Mesodermal cell (in vitro differentiated cells): ENCODE data around the gene CPEB4.
A peak's percentile ranks its signal among the peaks of the same experiment; 100 is the strongest.

ENCODE experiments used
- H3K27ac ChIP-seq: 2 replicates; pipeline ENCODE4 v1.7.0; 2013; ENCODE audit warnings: mild to moderate bottlenecking, low read depth, low read length, moderate library complexity; ENCODE audit not compliant: severe bottlenecking
- H3K36me3 ChIP-seq: 2 replicates; pipeline ENCODE4 v1.7.1; 2013; ENCODE audit warnings: mild to moderate bottlenecking, low read length, moderate library complexity; ENCODE audit not compliant: control insufficient read depth, insufficient read depth
- H3K4me1 ChIP-seq: one replicate; pipeline ENCODE4 v1.7.1; 2013; ENCODE audit warnings: mild to moderate bottlenecking, low read length; ENCODE audit not compliant: insufficient read depth, control insufficient read depth, poor library complexity, severe bottlenecking
- H3K4me3 ChIP-seq: 2 replicates; pipeline ENCODE4 v1.7.0; 2013; ENCODE audit warnings: low read length, control low read depth, mild to moderate bottlenecking; ENCODE audit not compliant: insufficient read depth, poor library complexity, severe bottlenecking; ENCODE audit errors: extremely low read depth
- H3K9me3 ChIP-seq: 2 replicates; pipeline ENCODE4 v1.7.1; 2013; ENCODE audit warnings: mild to moderate bottlenecking, low read length, moderate library complexity; ENCODE audit not compliant: control insufficient read depth
- WGBS, 2 experiments: methylation state at CpG; one replicate each; pipeline ENCODE4 v1.1.5; 2013; ENCODE audit warnings: missing lambda C conversion rate in 2 of 2; ENCODE audit not compliant: insufficient coverage in 2 of 2; 5-methylcytosine and 5-hydroxymethylcytosine counted together

The CPEB4 gene

GRCh38 chr5:173862047-173862477 is 26.1 kb upstream of the CPEB4 start:
- no peak overlapping the region for H3K27ac ChIP-seq
- no peak overlapping the region for H3K4me3 ChIP-seq
- H3K36me3 ChIP-seq, result no peaks in the 10 kb centered on the region
- WGBS, 2 experiments, result 93 to 100% methylated on average over 4 of the region's 4 CpGs
- peaks cover 1% of the 10 kb centered on the region for H3K9me3 ChIP-seq
- H3K4me1 ChIP-seq, result peaks cover 22% of the 10 kb centered on the region

GRCh38 chr5:173863359-173863758 is 24.8 kb upstream of the CPEB4 start:
- H3K4me3 ChIP-seq, result no peak overlapping the region
- WGBS, 2 experiments, result 94 to 100% methylated on average over 2 of the region's 3 CpGs
- no peak overlapping the region for H3K27ac ChIP-seq
- H3K4me1 ChIP-seq, result peaks cover 26% of the 10 kb centered on the region
- no peaks in the 10 kb centered on the region for H3K36me3 ChIP-seq
- H3K9me3 ChIP-seq, result peaks cover 9% of the 10 kb centered on the region

DNA sequence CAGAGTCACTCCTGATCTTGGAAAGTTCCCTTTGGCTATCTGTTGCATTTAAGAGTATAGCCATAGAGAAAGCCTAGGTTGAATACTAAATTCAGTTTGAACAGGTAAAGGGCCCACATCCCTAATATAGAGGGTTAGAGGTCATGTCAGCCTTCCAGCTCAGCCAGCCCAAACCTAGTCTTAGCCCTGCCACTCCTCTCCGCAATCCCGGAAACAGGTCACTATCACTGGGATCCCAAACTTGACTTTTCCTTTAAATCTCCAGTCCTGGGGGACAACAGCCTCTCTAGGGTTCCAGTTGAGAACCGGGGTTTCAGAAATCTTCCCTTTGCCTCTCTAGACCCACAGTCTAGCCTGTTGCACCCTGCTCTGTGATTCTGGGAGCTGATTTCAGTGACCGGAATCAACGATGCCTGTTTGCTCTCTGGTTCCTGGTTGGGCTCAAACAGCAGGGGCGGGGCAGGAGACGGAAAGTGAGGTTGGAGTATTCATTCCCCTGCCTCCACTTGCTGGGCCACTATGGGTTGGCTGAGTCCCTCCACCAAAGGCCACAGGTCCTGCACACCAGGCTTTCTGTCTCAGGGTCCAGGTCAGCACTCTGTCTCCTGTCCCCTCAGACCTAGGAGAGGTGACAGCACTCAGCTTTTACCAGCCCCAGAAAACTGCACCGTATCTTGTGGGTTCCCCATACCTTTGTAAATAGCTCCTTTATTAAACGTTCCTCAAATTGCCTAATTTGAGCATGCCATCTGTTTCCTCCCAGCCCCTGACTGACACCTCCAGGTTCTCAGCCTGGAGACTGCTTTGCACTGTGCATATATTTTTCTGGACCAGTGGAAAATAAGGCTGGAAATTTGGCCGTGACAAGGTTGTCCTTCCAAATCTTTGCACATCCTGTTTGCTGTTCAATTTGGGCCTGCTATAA is 23.8 kb upstream of the CPEB4 start:
- H3K36me3 ChIP-seq, result no peaks in the 10 kb centered on the region
- no peak overlapping the region for H3K4me3 ChIP-seq
- no peak overlapping the region for H3K27ac ChIP-seq
- H3K9me3 ChIP-seq, result peaks cover 9% of the 10 kb centered on the region
- H3K4me1 ChIP-seq, result peaks cover 29% of the 10 kb centered on the region
- WGBS, 2 experiments, result 79 to 82% methylated on average over 8 to 10 of the region's 10 CpGs

DNA sequence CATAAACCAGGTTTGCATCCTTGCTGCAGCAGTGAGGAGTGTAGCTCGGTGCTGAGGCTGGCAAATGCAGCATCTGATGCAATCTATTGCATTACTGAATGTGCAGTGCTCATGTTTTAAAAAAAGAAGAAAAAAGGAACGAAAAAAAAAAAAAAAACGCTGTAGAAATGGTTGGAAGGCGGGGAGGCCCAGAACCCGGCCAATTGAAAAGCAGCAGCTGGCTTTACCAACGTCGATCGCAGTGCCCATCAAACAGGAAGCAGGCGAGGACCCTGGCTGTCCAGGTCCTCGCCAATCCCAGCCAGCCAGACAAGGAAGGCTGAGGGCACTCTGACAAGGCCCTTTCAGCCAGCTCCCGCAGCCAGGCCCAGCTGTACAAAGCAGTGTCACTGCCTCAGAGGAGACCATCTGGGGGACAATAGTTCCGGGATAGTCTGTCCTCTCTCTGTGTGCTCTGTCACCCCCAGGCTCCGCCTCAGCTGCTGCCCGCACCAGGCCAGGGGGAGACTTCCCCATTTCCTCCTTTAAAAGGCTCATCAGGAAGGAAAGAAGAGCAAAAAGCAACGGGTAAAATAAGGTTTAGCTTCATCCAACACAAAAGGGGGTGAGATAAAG is 21.8 kb upstream of the CPEB4 start:
- Histone ChIP-seq H3K9me3 (peaks cover 9% of the 10 kb centered on the region), H3K27ac (no peak overlapping the region), H3K36me3 (no peaks in the 10 kb centered on the region), H3K4me3 (no peak overlapping the region), H3K4me1 (peaks cover 22% of the 10 kb centered on the region)
- WGBS, 2 experiments, result 92 to 93% methylated on average over 13 to 15 of the region's 15 CpGs

DNA sequence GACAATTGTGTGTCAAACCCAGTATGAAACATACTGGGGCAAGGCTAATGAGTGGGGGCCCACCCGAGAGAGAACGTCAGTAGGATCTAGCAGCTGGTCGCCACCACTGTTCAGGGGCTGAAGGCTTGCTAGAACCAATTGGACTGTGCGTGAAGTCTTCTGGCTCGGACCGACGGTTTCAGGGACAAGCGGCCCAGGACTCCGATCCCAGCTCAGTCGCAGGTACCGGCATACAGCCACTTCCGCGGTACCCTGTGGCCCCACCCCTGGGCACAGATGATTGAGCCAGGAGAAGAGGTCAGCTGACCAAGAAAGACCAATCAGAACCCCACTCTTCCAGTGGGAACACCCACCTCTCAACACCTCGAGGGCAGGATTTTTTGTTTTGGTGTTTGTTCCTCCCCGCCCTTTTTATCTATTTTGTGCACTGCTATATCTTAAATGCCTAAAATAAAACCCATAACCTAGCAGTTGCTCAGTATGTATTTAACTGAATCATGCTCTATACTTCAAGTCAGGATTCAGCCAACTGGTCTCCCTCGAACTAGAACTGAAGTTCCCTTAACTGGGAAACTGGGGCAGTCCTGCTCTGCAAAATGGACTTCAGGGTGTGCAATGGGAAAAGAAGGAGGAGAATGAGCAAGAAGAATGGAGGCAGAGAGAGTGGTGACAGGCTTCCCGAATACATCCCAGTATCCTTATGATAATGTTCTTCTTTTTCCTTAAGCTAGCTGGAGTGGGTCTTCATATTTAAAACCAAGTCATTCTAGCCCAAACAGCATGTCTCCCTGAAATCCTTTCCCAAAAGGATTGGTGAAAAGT is 21.1 kb upstream of the CPEB4 start:
- no peaks in the 10 kb centered on the region for H3K36me3 ChIP-seq
- H3K9me3 ChIP-seq, result peaks cover 9% of the 10 kb centered on the region
- no peak overlapping the region for H3K27ac ChIP-seq
- H3K4me3 ChIP-seq, result no peak overlapping the region
- H3K4me1 ChIP-seq, result peaks cover 22% of the 10 kb centered on the region
- 90 to 97% methylated on average over 13 of the region's 17 CpGs for WGBS, 2 experiments

- 61 to 69% methylated on average over 5 of the region's 7 CpGs for WGBS, 2 experiments
- H3K4me3 ChIP-seq, result no peak overlapping the region
Measured at GRCh38 chr5:173868096-173868880, 19.9 kb upstream of the CPEB4 start.

GRCh38 chr5:173869316-173869715 is 18.8 kb upstream of the CPEB4 start:
- no peaks in the 10 kb centered on the region for H3K36me3 ChIP-seq
- WGBS, 2 experiments, result 93 to 100% methylated on average over 1 to 4 of the region's 4 CpGs
- H3K4me1 ChIP-seq, result peaks cover 17% of the 10 kb centered on the region
- peaks cover 9% of the 10 kb centered on the region for H3K9me3 ChIP-seq
- H3K4me3 ChIP-seq, result no peak overlapping the region
- no peak overlapping the region for H3K27ac ChIP-seq

More at GRCh38 chr5:173868096-173868880, 19.9 kb upstream of the CPEB4 start:
- Histone ChIP-seq H3K36me3 (no peaks in the 10 kb centered on the region), H3K27ac (peak overlapping the region; percentile 64), H3K4me1 (peaks cover 17% of the 10 kb centered on the region), H3K9me3 (peaks cover 9% of the 10 kb centered on the region)

- Histone ChIP-seq H3K4me3 (no peak overlapping the region), H3K36me3 (no peaks in the 10 kb centered on the region), H3K27ac (no peak overlapping the region), H3K4me1 (peaks cover 15% of the 10 kb centered on the region), H3K9me3 (no peaks in the 10 kb centered on the region)
- 95 to 99% methylated on average over 6 to 7 of the region's 9 CpGs for WGBS, 2 experiments
Measured at GRCh38 chr5:173872957-173873305, 15.2 kb upstream of the CPEB4 start.

DNA sequence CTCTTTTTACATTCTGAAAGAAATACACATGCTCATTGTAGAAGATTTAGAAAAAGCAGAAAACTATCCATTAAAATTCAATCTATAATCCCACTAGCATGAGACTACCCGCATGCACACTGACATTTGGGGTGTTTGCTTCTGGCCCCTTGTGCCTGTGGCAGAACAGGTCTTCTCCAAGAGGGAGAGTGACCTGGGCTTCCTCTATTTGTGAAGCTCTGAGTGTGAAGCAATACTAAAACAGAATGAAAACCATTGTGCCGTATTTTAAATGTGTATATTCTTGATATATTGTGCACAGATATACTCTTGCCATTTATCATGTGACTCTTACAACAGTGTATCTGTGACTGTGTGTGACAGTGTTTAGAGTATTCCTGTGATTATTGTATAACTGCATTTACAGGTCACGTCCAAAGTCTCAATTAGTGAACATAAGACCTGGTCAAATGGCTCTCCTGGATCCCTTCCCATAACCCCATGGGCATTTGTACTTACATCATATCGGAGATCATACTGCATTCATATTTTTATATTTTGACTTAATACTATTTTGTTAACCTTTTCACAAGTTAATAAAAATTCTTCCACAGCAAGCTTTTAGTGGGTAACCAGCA is 14.7 kb upstream of the CPEB4 start:
- Histone ChIP-seq H3K36me3 (no peaks in the 10 kb centered on the region), H3K4me3 (no peak overlapping the region), H3K9me3 (no peaks in the 10 kb centered on the region), H3K27ac (no peak overlapping the region), H3K4me1 (peaks cover 11% of the 10 kb centered on the region)
- 100% methylated on average over 1 to 2 of the region's 4 CpGs for WGBS, 2 experiments

GRCh38 chr5:173875189-173875588 is 13.0 kb upstream of the CPEB4 start:
- no peak overlapping the region for H3K4me3 ChIP-seq
- no peak overlapping the region for H3K27ac ChIP-seq
- no peaks in the 10 kb centered on the region for H3K36me3 ChIP-seq
- WGBS, 2 experiments, result 86 to 92% methylated on average over 1 of the region's 1 CpG
- H3K4me1 ChIP-seq, result peaks cover 3% of the 10 kb centered on the region
- H3K9me3 ChIP-seq, result no peaks in the 10 kb centered on the region
